ENCODE data around the gene IFT80. TPM values are rescaled to one million over a fixed set of nuclear protein-coding genes. Genes with fewer than 3 reads are reported as not detected.
"Not testable (repeated sequence)": the region's sequence is repeated elsewhere in the genome, so short reads cannot be mapped to it uniquely, and the experiment has no call there.

Gene IFT80
- total and polyA plus RNA-seq, 4 donors, result 9.9 to 33.4 (median 22.4) TPM

GRCh38 chr3:160374925-160375324, 24.1 kb downstream of the IFT80 start:
- 9 to 24% methylated on average over 1 of the region's 1 CpG for WGBS, 2 donors
- H3K27ac ChIP-seq (ENCODE audit: low read depth in 1 of 2, low read length in 2 of 2), result no peak overlapping the region

GRCh38 chr3:160374472-160374871, 24.6 kb downstream of the IFT80 start:
- ATAC-seq (ENCODE audit: low FRiP score) (no peak), DNase-seq (no peak)
- peaks cover 0 to 1% of the 10 kb centered on the region in 2 donors for H3K4me1 ChIP-seq (ENCODE audit: control insufficient read depth in 1 of 2, insufficient read depth in 2 of 2, low read length in 2 of 2)
- H3K27ac ChIP-seq (ENCODE audit: low read depth in 1 of 2, low read length in 2 of 2), result no peak overlapping the region
- H3K9me3 ChIP-seq (ENCODE audit: control insufficient read depth, low read length), result no peaks in the 10 kb centered on the region
- no peaks in the 10 kb centered on the region for H3K27me3 ChIP-seq (ENCODE audit: control insufficient read depth in 1 of 2, insufficient read depth in 2 of 2, low read length in 1 of 2)
- no peak overlapping the region for H3K4me3 ChIP-seq (ENCODE audit: low read length in 2 of 2)
- WGBS, 2 donors, result 39 to 66% methylated on average over 2 of the region's 2 CpGs
- H3K36me3 ChIP-seq (ENCODE audit: control insufficient read depth in 1 of 2, insufficient read depth in 2 of 2, low read length in 1 of 2), result no peaks in the 10 kb centered on the region
- intact Hi-C loops (cut with DNase I), result no loop called here

More at GRCh38 chr3:160374925-160375324, 24.1 kb downstream of the IFT80 start:
- Histone ChIP-seq H3K4me3 (ENCODE audit: low read length in 2 of 2) (no peak overlapping the region), H3K4me1 (ENCODE audit: control insufficient read depth in 1 of 2, insufficient read depth in 2 of 2, low read length in 2 of 2) (peaks cover 0 to 1% of the 10 kb centered on the region in 2 donors), H3K27me3 (ENCODE audit: control insufficient read depth in 1 of 2, insufficient read depth in 2 of 2, low read length in 1 of 2) (no peaks in the 10 kb centered on the region), H3K36me3 (ENCODE audit: control insufficient read depth in 1 of 2, insufficient read depth in 2 of 2, low read length in 1 of 2) (no peaks in the 10 kb centered on the region), H3K9me3 (ENCODE audit: control insufficient read depth, low read length) (no peaks in the 10 kb centered on the region)
- ATAC-seq (ENCODE audit: low FRiP score) (no peak), DNase-seq (no peak)
- intact Hi-C loops (cut with DNase I), result no loop called here

GRCh38 chr3:160373655-160374054, 25.4 kb downstream of the IFT80 start:
- peaks cover 0 to 1% of the 10 kb centered on the region in 2 donors for H3K4me1 ChIP-seq (ENCODE audit: control insufficient read depth in 1 of 2, insufficient read depth in 2 of 2, low read length in 2 of 2)
- ATAC-seq (ENCODE audit: low FRiP score), result no peak
- H3K27me3 ChIP-seq (ENCODE audit: control insufficient read depth in 1 of 2, insufficient read depth in 2 of 2, low read length in 1 of 2), result no peaks in the 10 kb centered on the region
- no peaks in the 10 kb centered on the region for H3K36me3 ChIP-seq (ENCODE audit: control insufficient read depth in 1 of 2, insufficient read depth in 2 of 2, low read length in 1 of 2)
- no peak overlapping the region for H3K4me3 ChIP-seq (ENCODE audit: low read length in 2 of 2)
- intact Hi-C loops (cut with DNase I), result no loop called here
- DNase-seq, result no peak
- 95 to 98% methylated on average over 2 of the region's 2 CpGs for WGBS, 2 donors
- no peak overlapping the region for H3K27ac ChIP-seq (ENCODE audit: low read depth in 1 of 2, low read length in 2 of 2)
- no peaks in the 10 kb centered on the region for H3K9me3 ChIP-seq (ENCODE audit: control insufficient read depth, low read length)

- H3K36me3 ChIP-seq (ENCODE audit: control insufficient read depth in 1 of 2, insufficient read depth in 2 of 2, low read length in 1 of 2), result no peaks in the 10 kb centered on the region
- H3K27me3 ChIP-seq (ENCODE audit: control insufficient read depth in 1 of 2, insufficient read depth in 2 of 2, low read length in 1 of 2), result no peaks in the 10 kb centered on the region
- ATAC-seq (ENCODE audit: low FRiP score), result no peak
- no peaks in the 10 kb centered on the region for H3K9me3 ChIP-seq (ENCODE audit: control insufficient read depth, low read length)
- no peak for DNase-seq
- H3K4me1 ChIP-seq (ENCODE audit: control insufficient read depth in 1 of 2, insufficient read depth in 2 of 2, low read length in 2 of 2), result no peaks in the 10 kb centered on the region
- intact Hi-C loops (cut with DNase I), result no loop called here
- H3K27ac ChIP-seq (ENCODE audit: low read depth in 1 of 2, low read length in 2 of 2), result no peak overlapping the region
- H3K4me3 ChIP-seq (ENCODE audit: low read length in 2 of 2), result no peak overlapping the region
Measured at GRCh38 chr3:160372780-160373179, 26.2 kb downstream of the IFT80 start.

- Histone ChIP-seq H3K4me1 (ENCODE audit: control insufficient read depth in 1 of 2, insufficient read depth in 2 of 2, low read length in 2 of 2) (no peaks in the 10 kb centered on the region), H3K27ac (ENCODE audit: low read depth in 1 of 2, low read length in 2 of 2) (no peak overlapping the region), H3K27me3 (ENCODE audit: control insufficient read depth in 1 of 2, insufficient read depth in 2 of 2, low read length in 1 of 2) (no peaks in the 10 kb centered on the region), H3K4me3 (ENCODE audit: low read length in 2 of 2) (no peak overlapping the region), H3K36me3 (ENCODE audit: control insufficient read depth in 1 of 2, insufficient read depth in 2 of 2, low read length in 1 of 2) (no peaks in the 10 kb centered on the region), H3K9me3 (ENCODE audit: control insufficient read depth, low read length) (no peaks in the 10 kb centered on the region)
- intact Hi-C loops (cut with DNase I), result no loop called here
- WGBS, 2 donors, result 97 to 98% methylated on average over 6 of the region's 6 CpGs
- DNase-seq, result no peak
- ATAC-seq (ENCODE audit: low FRiP score), result no peak
Measured at GRCh38 chr3:160370987-160371857, 27.8 kb downstream of the IFT80 start.

GRCh38 chr3:160369784-160370183, 29.2 kb downstream of the IFT80 start:
- no peak for ATAC-seq (ENCODE audit: low FRiP score)
- H3K4me1 ChIP-seq (ENCODE audit: control insufficient read depth in 1 of 2, insufficient read depth in 2 of 2, low read length in 2 of 2), result no peaks in the 10 kb centered on the region
- 90 to 94% methylated on average over 1 of the region's 1 CpG for WGBS, 2 donors
- DNase-seq, result no peak
- H3K27ac ChIP-seq (ENCODE audit: low read depth in 1 of 2, low read length in 2 of 2), result no peak overlapping the region
- intact Hi-C loops (cut with DNase I), result no loop called here
- no peaks in the 10 kb centered on the region for H3K9me3 ChIP-seq (ENCODE audit: control insufficient read depth, low read length)
- no peaks in the 10 kb centered on the region for H3K36me3 ChIP-seq (ENCODE audit: control insufficient read depth in 1 of 2, insufficient read depth in 2 of 2, low read length in 1 of 2)
- H3K27me3 ChIP-seq (ENCODE audit: control insufficient read depth in 1 of 2, insufficient read depth in 2 of 2, low read length in 1 of 2), result no peaks in the 10 kb centered on the region
- no peak overlapping the region for H3K4me3 ChIP-seq (ENCODE audit: low read length in 2 of 2)

- Histone ChIP-seq H3K9me3 (ENCODE audit: control insufficient read depth, low read length) (no peaks in the 10 kb centered on the region), H3K36me3 (ENCODE audit: control insufficient read depth in 1 of 2, insufficient read depth in 2 of 2, low read length in 1 of 2) (no peaks in the 10 kb centered on the region), H3K27ac (ENCODE audit: low read depth in 1 of 2, low read length in 2 of 2) (no peak overlapping the region), H3K27me3 (ENCODE audit: control insufficient read depth in 1 of 2, insufficient read depth in 2 of 2, low read length in 1 of 2) (no peaks in the 10 kb centered on the region), H3K4me1 (ENCODE audit: control insufficient read depth in 1 of 2, insufficient read depth in 2 of 2, low read length in 2 of 2) (no peaks in the 10 kb centered on the region), H3K4me3 (ENCODE audit: low read length in 2 of 2) (no peak overlapping the region)
- intact Hi-C loops (cut with DNase I), result no loop called here
- no peak for DNase-seq
- WGBS, 2 donors, result 94 to 98% methylated on average over 2 of the region's 2 CpGs
- no peak for ATAC-seq (ENCODE audit: low FRiP score)
Measured at GRCh38 chr3:160368804-160369203, 30.2 kb downstream of the IFT80 start.

GRCh38 chr3:160365869-160366522, 33.0 kb downstream of the IFT80 start:
- H3K27me3 ChIP-seq (ENCODE audit: control insufficient read depth in 1 of 2, insufficient read depth in 2 of 2, low read length in 1 of 2), result no peaks in the 10 kb centered on the region
- H3K4me1 ChIP-seq (ENCODE audit: control insufficient read depth in 1 of 2, insufficient read depth in 2 of 2, low read length in 2 of 2), result no peaks in the 10 kb centered on the region
- DNase-seq, result no peak
- H3K36me3 ChIP-seq (ENCODE audit: control insufficient read depth in 1 of 2, insufficient read depth in 2 of 2, low read length in 1 of 2), result no peaks in the 10 kb centered on the region
- intact Hi-C loops (cut with DNase I), result no loop called here
- WGBS, 2 donors, result 97 to 100% methylated on average over 1 of the region's 1 CpG
- no peak overlapping the region for H3K4me3 ChIP-seq (ENCODE audit: low read length in 2 of 2)
- no peak for ATAC-seq (ENCODE audit: low FRiP score)
- H3K27ac ChIP-seq (ENCODE audit: low read depth in 1 of 2, low read length in 2 of 2), result no peak overlapping the region
- no peaks in the 10 kb centered on the region for H3K9me3 ChIP-seq (ENCODE audit: control insufficient read depth, low read length)

- H3K4me3 ChIP-seq (ENCODE audit: low read length in 2 of 2); DNase-seq; H3K27me3 ChIP-seq (ENCODE audit: control insufficient read depth in 1 of 2, insufficient read depth in 2 of 2, low read length in 1 of 2); H3K36me3 ChIP-seq (ENCODE audit: control insufficient read depth in 1 of 2, insufficient read depth in 2 of 2, low read length in 1 of 2); ATAC-seq (ENCODE audit: low FRiP score); intact Hi-C loops (cut with DNase I); H3K9me3 ChIP-seq (ENCODE audit: control insufficient read depth, low read length); H3K4me1 ChIP-seq (ENCODE audit: control insufficient read depth in 1 of 2, insufficient read depth in 2 of 2, low read length in 2 of 2); H3K27ac ChIP-seq (ENCODE audit: low read depth in 1 of 2, low read length in 2 of 2): not testable (repeated sequence)
- 87 to 90% methylated on average over 2 of the region's 2 CpGs for WGBS, 2 donors
Measured at GRCh38 chr3:160362896-160363295, 36.1 kb downstream of the IFT80 start.

All from aorta (tissue), 5 donors.